HL-60 (cell line): ENCODE data around the gene SYNM.

ENCODE experiments used
- DNase-seq, 2 experiments: peaks; one replicate each; pipeline ENCODE4 v3.0.0-alpha.2; 2010 to 2020; ENCODE audit warnings: low read depth in 1 of 2, low spot score in 1 of 2
- H3K27ac ChIP-seq: fragments of 250-450 bp; sonication (Bioruptor Pico); replicated peaks from 2 replicates; pipeline ENCODE4 v1.5.1; 2020; ENCODE audit warnings: mild to moderate bottlenecking, moderate library complexity
- H3K27me3 ChIP-seq: fragments of 250-450 bp; sonication (Bioruptor Pico); 2 replicates; pipeline ENCODE4 v1.5.1; 2021; ENCODE audit warnings: mild to moderate bottlenecking, moderate library complexity; ENCODE audit not compliant: insufficient read depth, poor library complexity, severe bottlenecking
- H3K4me3 ChIP-seq: replicated peaks from 2 replicates; pipeline ENCODE4 v1.5.1; 2011; ENCODE audit warnings: mild to moderate bottlenecking, control low read depth, low read length; ENCODE audit not compliant: insufficient read depth
- CTCF ChIP-seq: IDR thresholded peaks from one replicate; pipeline ENCODE4 v1.5.1; 2011; ENCODE audit warnings: low read length, control low read depth, inconsistent platforms; ENCODE audit not compliant: insufficient read depth
- GABPA ChIP-seq: IDR thresholded peaks from 2 replicates; pipeline ENCODE4 v1.6.1; 2012; ENCODE audit warnings: low read depth
- POLR2AphosphoS5 ChIP-seq: IDR thresholded peaks from 2 replicates; pipeline ENCODE4 v1.6.1; 2012; ENCODE audit warnings: low read depth
- REST ChIP-seq: IDR thresholded peaks from 2 replicates; pipeline ENCODE4 v1.6.1; 2012; ENCODE audit warnings: low read depth; ENCODE audit not compliant: insufficient replicate concordance
- SPI1 ChIP-seq: IDR thresholded peaks from 2 replicates; pipeline ENCODE4 v1.6.1; 2012; ENCODE audit warnings: low read depth, mild to moderate bottlenecking, borderline replicate concordance

Gene SYNM

GRCh38 chr15:99127773-99128172 is 22.9 kb downstream of the SYNM start:
- TF ChIP-seq CTCF: no peak
- TF ChIP-seq SPI1: no peak
- TF ChIP-seq REST: no peak
- no peak for TF ChIP-seq POLR2AphosphoS5
- no peak for TF ChIP-seq GABPA
- DNase-seq: no peak
- Histone ChIP-seq H3K27me3 (no peaks in the 10 kb centered on the region), H3K27ac (no peak overlapping the region), H3K4me3 (no peak overlapping the region)

- DNase-seq: no peak
- Histone ChIP-seq H3K27ac (no peak overlapping the region), H3K27me3 (no peaks in the 10 kb centered on the region), H3K4me3 (no peak overlapping the region)
- no peak for TF ChIP-seq SPI1
Measured at GRCh38 chr15:99128411-99128810, 23.5 kb downstream of the SYNM start.

DNA sequence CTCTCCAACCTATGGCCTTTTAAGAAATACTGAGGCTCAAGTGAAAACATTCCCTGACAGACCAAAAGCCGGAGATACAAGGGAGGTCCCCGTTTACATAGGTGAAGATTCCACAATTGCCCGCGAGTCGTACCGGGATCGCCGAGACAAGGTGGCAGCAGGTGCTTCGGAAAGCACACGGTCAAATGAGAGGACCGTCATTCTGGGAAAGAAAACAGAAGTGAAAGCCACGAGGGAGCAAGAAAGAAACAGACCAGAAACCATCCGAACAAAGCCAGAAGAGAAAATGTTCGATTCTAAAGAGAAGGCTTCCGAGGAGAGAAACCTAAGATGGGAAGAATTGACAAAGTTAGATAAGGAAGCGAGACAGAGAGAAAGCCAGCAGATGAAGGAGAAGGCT is 24.8 kb downstream of the SYNM start:
- no peak overlapping the region for H3K27ac ChIP-seq
- no peaks in the 10 kb centered on the region for H3K27me3 ChIP-seq
- TF ChIP-seq REST: no peak
- TF ChIP-seq GABPA: no peak
- TF ChIP-seq CTCF: no peak
- no peak for TF ChIP-seq SPI1
- TF ChIP-seq POLR2AphosphoS5: no peak
- DNase-seq: no peak
- no peak overlapping the region for H3K4me3 ChIP-seq

DNA sequence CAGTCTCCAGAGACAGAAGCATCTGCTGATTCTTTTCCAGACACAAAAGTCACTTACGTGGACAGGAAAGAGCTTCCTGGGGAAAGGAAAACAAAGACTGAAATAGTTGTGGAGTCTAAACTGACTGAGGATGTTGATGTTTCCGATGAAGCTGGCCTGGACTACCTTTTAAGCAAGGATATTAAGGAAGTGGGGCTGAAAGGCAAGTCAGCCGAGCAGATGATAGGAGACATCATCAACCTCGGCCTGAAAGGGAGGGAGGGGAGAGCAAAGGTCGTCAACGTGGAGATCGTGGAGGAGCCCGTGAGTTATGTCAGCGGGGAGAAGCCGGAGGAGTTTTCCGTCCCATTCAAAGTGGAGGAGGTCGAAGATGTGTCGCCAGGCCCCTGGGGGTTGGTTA is 25.4 kb downstream of the SYNM start:
- H3K4me3 ChIP-seq: no peak overlapping the region
- DNase-seq: no peak
- H3K27ac ChIP-seq: no peak overlapping the region
- TF ChIP-seq GABPA (no peak), SPI1 (no peak), REST (no peak), CTCF (no peak), POLR2AphosphoS5 (no peak)
- H3K27me3 ChIP-seq: no peaks in the 10 kb centered on the region
